ENCODE measurements around the gene STARD9.

DNA sequence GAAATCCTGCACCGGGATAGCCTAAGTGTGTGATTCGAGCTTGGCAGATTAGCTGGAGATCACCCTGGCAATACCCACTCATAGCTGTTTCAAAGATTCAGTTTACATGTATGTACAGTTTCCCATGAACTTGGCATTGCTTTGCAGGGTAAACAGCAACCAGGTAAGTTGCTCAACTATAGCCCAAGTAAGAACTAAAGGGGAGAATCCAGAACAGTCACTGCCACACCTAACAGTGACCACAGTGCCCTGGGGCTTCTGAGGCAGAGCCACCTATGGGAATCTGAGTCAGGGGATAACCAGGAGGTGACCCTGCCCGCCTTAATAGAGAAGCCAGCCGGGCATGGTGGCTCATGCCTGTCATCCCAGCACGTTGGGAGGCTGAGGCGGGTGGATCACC lies 145.6 kb downstream of the STARD9 start:
- TF ChIP-seq, protein P1, sequence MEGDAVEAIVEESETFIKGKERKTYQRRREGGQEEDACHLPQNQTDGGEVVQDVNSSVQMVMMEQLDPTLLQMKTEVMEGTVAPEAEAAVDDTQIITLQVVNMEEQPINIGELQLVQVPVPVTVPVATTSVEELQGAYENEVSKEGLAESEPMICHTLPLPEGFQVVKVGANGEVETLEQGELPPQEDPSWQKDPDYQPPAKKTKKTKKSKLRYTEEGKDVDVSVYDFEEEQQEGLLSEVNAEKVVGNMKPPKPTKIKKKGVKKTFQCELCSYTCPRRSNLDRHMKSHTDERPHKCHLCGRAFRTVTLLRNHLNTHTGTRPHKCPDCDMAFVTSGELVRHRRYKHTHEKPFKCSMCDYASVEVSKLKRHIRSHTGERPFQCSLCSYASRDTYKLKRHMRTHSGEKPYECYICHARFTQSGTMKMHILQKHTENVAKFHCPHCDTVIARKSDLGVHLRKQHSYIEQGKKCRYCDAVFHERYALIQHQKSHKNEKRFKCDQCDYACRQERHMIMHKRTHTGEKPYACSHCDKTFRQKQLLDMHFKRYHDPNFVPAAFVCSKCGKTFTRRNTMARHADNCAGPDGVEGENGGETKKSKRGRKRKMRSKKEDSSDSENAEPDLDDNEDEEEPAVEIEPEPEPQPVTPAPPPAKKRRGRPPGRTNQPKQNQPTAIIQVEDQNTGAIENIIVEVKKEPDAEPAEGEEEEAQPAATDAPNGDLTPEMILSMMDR (IDR thresholded peaks at IDR 0.05 in 4 of 5, conservative IDR thresholded peaks at IDR 0.05 in 1 of 5), result no peak
- no peak for TF ChIP-seq POLR2A (IDR thresholded peaks at IDR 0.05)

Measured in gastrocnemius medialis (tissue), 4 donors.